OCI-LY1 (cell line): Measurements from ENCODE around the gene VAV2.

Experiments used
- H2AFZ ChIP-seq: fragments of 200-600 bp; sonication (generic), shearing (Covaris generic); 2 replicates; pipeline ENCODE4 v1.6.0; 2014; ENCODE audit warnings: antibody characterized with exemption, mild to moderate bottlenecking, low read length
- H3F3A ChIP-seq: fragments of 200-600 bp; sonication (generic), shearing (Covaris generic); 2 replicates; pipeline ENCODE4 v1.6.0; 2014; ENCODE audit warnings: mild to moderate bottlenecking, antibody characterized with exemption, low read length, moderate library complexity; ENCODE audit not compliant: insufficient read depth
- H3K27ac ChIP-seq: fragments of 200-600 bp; sonication (generic); 2 replicates; pipeline ENCODE4 v1.5.1; 2014; ENCODE audit warnings: low read length, mixed run types, mild to moderate bottlenecking, low read depth; ENCODE audit not compliant: poor library complexity, severe bottlenecking
- H3K27me3 ChIP-seq: fragments of 200-600 bp; sonication (generic); 2 replicates; pipeline ENCODE4 v1.6.0; 2014; ENCODE audit warnings: antibody characterized with exemption, mild to moderate bottlenecking, low read length, moderate library complexity; ENCODE audit not compliant: insufficient read depth
- H3K36me3 ChIP-seq: fragments of 200-600 bp; sonication (generic); 2 replicates; pipeline ENCODE4 v1.6.1; 2014; ENCODE audit warnings: mild to moderate bottlenecking, antibody characterized with exemption, low read length, moderate library complexity, mixed read lengths; ENCODE audit not compliant: insufficient read depth
- H3K4me1 ChIP-seq: fragments of 200-600 bp; sonication (generic); 2 replicates; pipeline ENCODE4 v1.5.1; 2014; ENCODE audit warnings: mild to moderate bottlenecking, low read length, moderate library complexity; ENCODE audit not compliant: insufficient read depth, severe bottlenecking
- H3K4me2 ChIP-seq: fragments of 200-600 bp; sonication (generic), shearing (Covaris generic); 2 replicates; pipeline ENCODE4 v1.6.1; 2014; ENCODE audit warnings: low read length
- H3K4me3 ChIP-seq: fragments of 200-600 bp; sonication (generic); 2 replicates; pipeline ENCODE4 v1.5.1; 2014; ENCODE audit warnings: low read length, low read depth, mild to moderate bottlenecking, mixed read lengths; ENCODE audit not compliant: poor library complexity, severe bottlenecking
- H3K79me2 ChIP-seq: fragments of 200-600 bp; shearing (Covaris generic); 2 replicates; pipeline ENCODE4 v1.6.1; 2016; ENCODE audit warnings: mixed run types, low read length, mixed read lengths; ENCODE audit not compliant: insufficient read depth
- H3K9ac ChIP-seq: fragments of 200-600 bp; sonication (generic), shearing (Covaris generic); 2 replicates; pipeline ENCODE4 v1.6.1; 2014; ENCODE audit warnings: mild to moderate bottlenecking, low read length, mixed read lengths
- H3K9me2 ChIP-seq: fragments of 200-600 bp; sonication (generic), shearing (Covaris generic); 2 replicates; pipeline ENCODE4 v1.6.1; 2014; ENCODE audit warnings: low read depth, mild to moderate bottlenecking, low read length, mixed read lengths
- H3K9me3 ChIP-seq: fragments of 200-600 bp; shearing (Covaris generic); 2 replicates; pipeline ENCODE4 v1.6.1; 2014; ENCODE audit warnings: low read length, mixed read lengths
- H4K20me1 ChIP-seq: fragments of 200-600 bp; sonication (generic), shearing (Covaris generic); 2 replicates; pipeline ENCODE4 v1.6.0; 2016; ENCODE audit warnings: mild to moderate bottlenecking, low read length; ENCODE audit not compliant: insufficient read depth
- EZH2 ChIP-seq: fragments of 200-600 bp; sonication (generic), shearing (Covaris generic); IDR thresholded peaks from 2 replicates; pipeline ENCODE4 v1.8.0; 2017; ENCODE audit warnings: borderline replicate concordance, mixed run types, mild to moderate bottlenecking, antibody characterized with exemption, low read length, moderate library complexity, mixed read lengths
- TF ChIP-seq, protein P1 (sequence below): fragments of 200-600 bp; sonication (generic), shearing (Covaris generic); IDR thresholded peaks from 2 replicates; pipeline ENCODE4 v1.5.1; 2017; ENCODE audit warnings: mild to moderate bottlenecking, antibody characterized with exemption, low read length, moderate library complexity, mixed read lengths

The VAV2 gene

DNA sequence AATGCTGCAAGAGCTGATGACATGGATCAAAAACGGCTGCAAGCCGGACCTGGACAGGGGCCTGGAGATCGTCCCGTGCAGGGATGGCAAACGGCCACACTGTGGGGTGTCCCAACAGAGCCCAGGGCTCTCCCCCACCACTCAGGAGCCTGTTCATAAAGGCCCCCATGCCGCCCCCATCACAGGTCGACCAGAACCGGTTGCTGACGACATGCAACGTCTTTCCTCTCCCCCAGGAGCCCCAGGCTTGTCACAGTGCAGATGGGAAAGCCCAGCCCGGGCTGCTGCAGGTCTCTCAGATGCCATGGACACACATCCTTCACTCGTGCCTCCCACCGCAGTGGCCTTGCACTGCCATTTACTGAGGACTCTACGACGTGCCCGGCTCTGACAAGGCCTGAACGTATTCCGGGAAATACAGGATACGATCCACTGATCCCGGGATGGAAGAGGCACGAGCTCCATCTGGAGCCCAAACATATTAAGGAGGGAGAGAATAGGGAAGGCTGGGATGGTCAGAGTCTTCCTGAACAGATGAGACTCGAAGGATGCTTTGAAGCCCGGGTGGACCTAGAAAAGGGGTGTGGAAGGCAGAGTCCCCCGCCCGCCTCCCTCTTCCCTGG is 177.4 kb downstream of the VAV2 start:
- no peak overlapping the region for H3K4me2 ChIP-seq
- no peak for TF ChIP-seq EZH2
- TF ChIP-seq, protein P1, sequence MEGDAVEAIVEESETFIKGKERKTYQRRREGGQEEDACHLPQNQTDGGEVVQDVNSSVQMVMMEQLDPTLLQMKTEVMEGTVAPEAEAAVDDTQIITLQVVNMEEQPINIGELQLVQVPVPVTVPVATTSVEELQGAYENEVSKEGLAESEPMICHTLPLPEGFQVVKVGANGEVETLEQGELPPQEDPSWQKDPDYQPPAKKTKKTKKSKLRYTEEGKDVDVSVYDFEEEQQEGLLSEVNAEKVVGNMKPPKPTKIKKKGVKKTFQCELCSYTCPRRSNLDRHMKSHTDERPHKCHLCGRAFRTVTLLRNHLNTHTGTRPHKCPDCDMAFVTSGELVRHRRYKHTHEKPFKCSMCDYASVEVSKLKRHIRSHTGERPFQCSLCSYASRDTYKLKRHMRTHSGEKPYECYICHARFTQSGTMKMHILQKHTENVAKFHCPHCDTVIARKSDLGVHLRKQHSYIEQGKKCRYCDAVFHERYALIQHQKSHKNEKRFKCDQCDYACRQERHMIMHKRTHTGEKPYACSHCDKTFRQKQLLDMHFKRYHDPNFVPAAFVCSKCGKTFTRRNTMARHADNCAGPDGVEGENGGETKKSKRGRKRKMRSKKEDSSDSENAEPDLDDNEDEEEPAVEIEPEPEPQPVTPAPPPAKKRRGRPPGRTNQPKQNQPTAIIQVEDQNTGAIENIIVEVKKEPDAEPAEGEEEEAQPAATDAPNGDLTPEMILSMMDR = no peak
- no peaks in the 10 kb centered on the region for H3K4me1 ChIP-seq
- no peaks in the 10 kb centered on the region for H3K36me3 ChIP-seq
- no peaks in the 10 kb centered on the region for H4K20me1 ChIP-seq
- no peaks in the 10 kb centered on the region for H3F3A ChIP-seq
- H3K9me2 ChIP-seq = no peaks in the 10 kb centered on the region
- no peak overlapping the region for H3K27ac ChIP-seq
- no peak overlapping the region for H3K4me3 ChIP-seq
- H3K9me3 ChIP-seq = no peaks in the 10 kb centered on the region
- peaks cover 19% of the 10 kb centered on the region; the same call in 1 of the 2 replicates for H3K27me3 ChIP-seq
- H3K79me2 ChIP-seq = no peaks in the 10 kb centered on the region
- H3K9ac ChIP-seq = no peak overlapping the region
- no peak overlapping the region for H2AFZ ChIP-seq

DNA sequence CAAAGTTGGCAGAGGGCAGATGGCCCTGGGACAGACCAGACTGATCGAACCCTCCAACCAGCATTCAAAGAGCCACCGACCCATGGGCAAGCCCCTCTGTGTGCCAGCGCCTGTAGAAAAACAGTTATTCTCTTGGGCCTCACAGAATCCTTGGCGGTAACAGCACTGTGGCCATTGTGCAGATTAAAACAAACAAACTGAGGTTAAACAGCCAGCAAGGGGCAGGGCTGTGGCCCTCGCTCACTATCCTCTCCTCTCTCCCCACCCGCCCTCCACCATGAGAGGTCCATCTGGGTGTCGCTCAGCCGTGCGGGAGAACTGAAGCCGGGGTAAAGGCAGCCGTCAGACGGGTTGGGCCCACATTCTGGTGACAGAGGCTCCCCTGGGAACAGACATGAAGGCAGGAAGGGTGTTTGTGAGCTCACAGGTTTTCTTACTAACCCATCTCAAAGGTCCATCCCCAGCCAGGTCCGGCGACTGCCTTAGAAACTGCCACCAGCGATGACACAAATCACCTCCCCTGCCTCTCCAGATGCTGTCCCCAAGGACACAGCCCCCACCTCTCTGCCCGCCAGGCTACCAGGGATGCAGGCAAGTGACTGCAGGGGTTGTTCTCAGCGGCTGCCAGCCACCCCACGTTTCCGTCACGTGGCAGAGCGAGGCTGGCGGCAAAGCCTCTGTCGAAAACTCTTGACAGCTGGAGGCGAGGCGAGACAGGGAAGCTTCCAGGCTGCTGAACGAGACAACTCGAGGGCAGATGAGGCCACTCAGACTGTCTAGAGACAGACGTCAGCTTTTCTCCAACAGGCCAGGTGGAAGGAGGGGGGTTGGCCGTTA is 178.2 kb downstream of the VAV2 start:
- Histone ChIP-seq H2AFZ (no peak overlapping the region), H3K79me2 (no peaks in the 10 kb centered on the region), H3K9me3 (no peaks in the 10 kb centered on the region), H3K4me2 (no peak overlapping the region), H3K9me2 (no peaks in the 10 kb centered on the region), H3K4me3 (no peak overlapping the region), H4K20me1 (no peaks in the 10 kb centered on the region), H3K27me3 (peaks cover 19% of the 10 kb centered on the region; the same call in 1 of the 2 replicates), H3F3A (no peaks in the 10 kb centered on the region), H3K27ac (no peak overlapping the region), H3K4me1 (no peaks in the 10 kb centered on the region), H3K9ac (no peak overlapping the region), H3K36me3 (no peaks in the 10 kb centered on the region)
- no peak for TF ChIP-seq EZH2
- TF ChIP-seq, protein P1 = no peak

DNA sequence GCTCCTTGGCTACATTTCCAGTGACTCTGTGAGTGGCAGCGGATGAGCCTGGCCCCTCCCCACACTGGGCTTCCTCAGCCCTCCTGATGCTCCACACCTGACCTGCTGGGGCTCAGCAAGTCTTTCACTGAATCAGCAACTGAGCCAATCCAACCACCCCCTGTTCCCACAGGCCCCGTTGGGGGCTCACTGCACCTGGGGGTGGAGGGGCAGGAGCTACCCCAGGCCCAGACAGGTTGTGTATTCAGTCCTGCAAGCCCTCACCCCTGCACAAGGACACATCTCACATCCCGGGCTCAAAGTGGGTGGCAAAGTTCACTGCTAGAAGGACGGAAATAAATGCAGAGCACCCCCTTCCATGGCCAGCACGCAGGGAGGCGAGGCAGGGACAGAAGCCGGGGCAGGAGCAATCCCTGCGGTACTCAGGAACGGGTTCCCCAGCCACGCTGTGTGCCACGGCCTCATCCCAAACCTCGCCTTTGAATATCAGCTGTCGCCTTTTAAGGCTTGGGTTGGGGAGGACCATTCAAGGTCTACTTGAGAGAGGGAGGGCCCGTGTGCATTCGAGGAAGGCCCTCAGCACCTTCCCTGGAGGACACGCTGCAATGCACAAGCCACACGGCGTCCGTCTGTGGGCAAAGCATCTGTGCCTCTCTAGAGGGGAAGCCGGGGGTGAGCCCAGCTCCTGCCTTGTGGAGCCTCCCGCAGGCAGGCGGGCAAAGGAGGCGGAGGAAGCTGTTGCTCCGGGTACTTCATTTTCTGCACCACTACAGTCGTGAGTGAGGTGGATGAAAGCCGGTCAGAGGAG is 179.0 kb downstream of the VAV2 start:
- H3K4me3 ChIP-seq = no peak overlapping the region
- H3K9ac ChIP-seq = no peak overlapping the region
- no peak overlapping the region for H2AFZ ChIP-seq
- no peaks in the 10 kb centered on the region for H3K9me2 ChIP-seq
- H3K9me3 ChIP-seq = no peaks in the 10 kb centered on the region
- no peaks in the 10 kb centered on the region for H4K20me1 ChIP-seq
- H3K79me2 ChIP-seq = no peaks in the 10 kb centered on the region
- no peak overlapping the region for H3K4me2 ChIP-seq
- H3K27me3 ChIP-seq = peaks cover 16% of the 10 kb centered on the region; the same call in 1 of the 2 replicates
- TF ChIP-seq, protein P1 = no peak
- TF ChIP-seq EZH2 = no peak
- H3K4me1 ChIP-seq = no peaks in the 10 kb centered on the region
- H3F3A ChIP-seq = no peaks in the 10 kb centered on the region
- H3K36me3 ChIP-seq = no peaks in the 10 kb centered on the region
- no peak overlapping the region for H3K27ac ChIP-seq
